Activated CD8-positive, alpha-beta memory T cell treated with anti-CD3 and anti-CD28 coated beads, Interleukin-2, amount 50 U/mL, for 24 hours (primary cell): ENCODE results near the gene THAP12.

Experiments used
- DNase-seq: peaks from one replicate; pipeline ENCODE4 v3.0.0-alpha.2; 2020; ENCODE audit errors: extremely low read depth

Gene THAP12

DNA sequence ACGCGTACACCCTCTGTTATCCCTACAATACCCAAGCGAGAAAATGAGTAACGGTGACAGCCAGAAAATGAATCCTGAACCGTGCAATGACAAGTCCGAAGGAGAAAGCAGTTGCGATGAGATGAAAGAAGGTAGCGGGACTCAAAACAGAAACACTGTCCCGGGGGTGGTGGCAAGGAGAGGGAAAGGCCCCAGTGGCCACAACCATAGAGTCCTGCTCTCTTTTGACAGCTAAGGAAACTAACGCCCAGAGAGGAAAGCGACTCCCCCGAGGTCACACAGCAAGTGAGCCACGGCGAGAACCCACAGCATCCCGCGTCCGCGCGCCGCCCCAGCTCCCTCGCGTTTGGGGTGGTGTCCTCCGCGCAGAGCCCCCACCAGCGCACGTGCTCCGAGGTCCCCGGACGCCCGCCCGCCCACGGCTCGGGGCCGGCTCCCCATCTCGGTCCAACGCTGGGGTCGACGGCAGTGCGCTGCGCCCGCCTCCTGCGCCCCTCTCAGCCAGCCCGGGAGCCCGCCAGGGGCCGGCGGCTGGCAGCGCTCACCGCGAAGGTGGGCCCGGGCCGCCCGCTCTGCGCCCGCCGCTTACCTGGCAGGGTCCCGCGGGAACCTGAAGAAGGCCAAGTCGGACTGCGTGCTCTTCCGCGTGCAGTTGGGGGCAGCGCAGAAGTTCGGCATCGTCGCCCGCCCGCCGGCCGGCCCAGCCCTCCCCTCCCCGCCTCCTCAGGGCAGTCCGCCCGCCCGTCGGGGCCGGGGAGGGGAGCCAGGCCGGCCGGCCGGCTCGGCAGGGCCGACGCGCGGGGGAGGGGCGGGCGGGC lies 564 bp downstream of the THAP12 start:
- DNase-seq = peak; percentile 24

DNA sequence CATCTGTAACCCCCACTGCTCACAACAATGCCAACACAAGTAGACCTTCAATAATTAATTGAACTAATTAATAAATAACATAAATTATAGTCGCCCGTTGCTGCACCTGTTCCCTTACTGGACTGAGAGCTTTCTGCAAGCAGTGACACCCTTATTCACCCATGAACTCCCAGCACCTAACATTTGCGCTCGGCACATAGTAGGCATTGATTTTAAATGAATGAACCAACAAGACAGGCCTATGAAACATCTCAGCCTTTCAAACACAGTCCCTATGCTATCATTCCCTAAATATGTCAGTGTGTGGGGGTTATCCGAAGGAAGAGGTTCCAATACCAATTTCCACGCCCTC lies 1.1 kb downstream of the THAP12 start:
- no peak for DNase-seq

DNA sequence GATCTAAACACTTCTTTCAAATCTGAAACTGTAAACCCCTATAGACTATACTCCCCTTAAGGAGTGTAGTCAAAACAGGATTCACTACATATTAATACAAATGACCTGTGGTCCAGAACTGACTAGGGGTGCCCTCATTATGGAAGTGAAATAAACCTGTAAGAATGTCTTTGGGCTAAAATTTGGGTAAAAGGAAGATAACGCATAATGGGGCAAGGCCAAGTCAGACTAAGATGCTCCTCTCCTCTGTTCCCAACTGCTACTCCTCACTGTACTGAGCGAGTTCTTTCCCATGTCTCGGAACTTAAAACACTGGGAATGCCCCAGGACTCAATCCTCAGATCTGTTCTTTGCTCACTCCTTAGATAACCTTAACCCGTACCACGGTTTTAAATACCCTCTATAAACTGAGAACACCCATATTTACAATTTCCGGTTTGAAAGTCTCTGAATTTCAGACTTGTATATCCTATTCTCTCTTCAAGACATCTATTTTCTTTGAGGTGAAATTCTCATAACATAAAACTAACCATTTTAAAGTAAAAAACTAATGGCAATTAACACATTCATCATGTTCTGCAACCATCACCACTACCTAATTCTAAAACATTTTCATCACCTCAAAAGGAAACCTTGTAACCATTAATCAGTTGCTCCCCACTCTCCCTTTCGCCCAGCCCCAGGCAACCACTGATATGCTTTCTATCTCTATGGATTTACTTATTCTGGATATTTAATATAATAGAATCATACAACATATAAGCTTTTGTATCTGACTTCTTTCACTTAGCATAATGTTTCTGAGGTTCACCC lies 4.0 kb downstream of the THAP12 start:
- DNase-seq = no peak

DNA sequence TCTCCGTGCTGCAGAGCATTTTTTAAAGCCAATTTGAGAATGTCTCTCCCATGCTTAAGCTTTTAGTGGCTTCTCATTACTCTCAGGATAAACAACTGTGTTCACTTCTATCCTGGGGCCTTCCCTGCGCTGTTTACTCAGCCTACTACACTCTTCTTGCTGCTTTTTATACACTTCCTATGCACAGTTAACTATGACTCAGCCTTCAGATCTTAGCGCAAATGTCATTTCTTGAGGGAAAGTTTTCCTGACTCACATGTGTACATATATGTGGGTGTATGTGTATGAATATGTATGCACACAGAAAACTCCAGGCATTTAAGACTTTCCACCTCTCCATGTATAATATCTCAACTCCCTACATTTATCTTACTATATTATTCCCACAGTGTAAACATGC lies 9.8 kb downstream of the THAP12 start:
- DNase-seq = no peak

DNA sequence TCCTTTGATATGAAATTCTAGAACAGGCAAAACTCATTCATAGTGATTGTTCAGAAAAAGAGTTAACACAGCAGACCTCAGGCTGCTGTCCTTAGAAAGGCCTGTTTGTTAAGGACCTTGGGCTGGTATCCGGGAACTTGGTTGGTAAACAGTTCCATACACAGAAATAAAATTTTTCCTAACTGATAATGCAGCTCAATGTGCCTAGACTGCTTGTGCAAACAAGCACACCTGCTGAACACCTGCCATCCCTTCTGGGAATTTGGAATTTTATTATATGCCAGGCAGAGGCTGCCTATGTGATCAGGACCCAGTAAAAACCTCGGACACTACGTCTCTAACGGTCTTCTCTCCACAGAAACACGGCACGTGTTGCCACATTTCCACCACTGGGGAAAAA lies 11.5 kb downstream of the THAP12 start:
- DNase-seq = no peak

DNA sequence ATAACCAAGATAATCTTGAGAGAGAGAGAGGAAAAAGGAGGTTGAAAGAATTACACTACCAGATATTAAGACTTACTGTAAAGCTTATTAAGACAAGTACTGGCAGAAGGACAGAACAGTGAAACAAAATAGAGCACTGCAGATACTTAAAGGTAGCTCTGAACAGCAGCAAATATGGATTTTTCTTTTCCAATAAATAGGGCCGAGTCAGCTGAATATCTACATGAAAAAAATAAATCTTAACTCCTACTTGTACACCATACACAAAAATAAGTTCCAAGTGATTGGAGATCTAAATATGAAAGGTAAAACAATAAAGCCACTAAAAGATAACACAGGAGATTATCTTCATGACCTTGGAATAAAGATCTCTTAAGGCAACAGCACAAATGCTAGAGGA lies 12.4 kb downstream of the THAP12 start:
- DNase-seq = no peak

DNA sequence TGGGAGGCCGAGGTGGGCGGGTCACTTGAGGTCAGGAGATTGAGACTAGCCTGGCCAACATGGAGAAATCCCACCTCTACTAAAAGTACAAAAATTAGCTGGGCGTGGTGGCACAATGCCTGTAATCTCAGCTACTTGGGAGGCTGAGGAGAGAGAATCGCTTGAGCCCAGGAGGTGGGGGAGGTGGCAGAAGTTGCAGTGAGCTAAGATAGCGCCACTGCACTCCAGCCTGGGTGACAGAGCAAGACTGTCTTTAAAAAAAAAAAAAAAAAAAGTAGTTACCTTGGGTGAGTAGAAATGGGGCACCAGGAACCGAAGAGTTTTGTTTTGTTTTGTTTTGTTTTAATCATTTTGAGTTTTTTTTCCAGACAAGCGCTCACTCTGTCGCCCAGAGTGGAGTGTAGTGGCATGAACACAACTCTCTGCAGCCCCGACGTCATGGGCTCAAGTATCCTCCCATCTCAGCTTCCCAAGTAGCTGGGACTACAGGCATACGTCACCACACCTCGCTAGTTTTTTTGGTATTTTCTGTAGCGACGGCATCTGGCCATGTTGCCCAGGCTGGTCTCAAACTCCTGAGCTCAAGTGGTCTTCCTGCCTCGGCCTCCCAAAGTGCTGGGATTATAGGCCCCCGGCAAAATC lies 15.8 kb downstream of the THAP12 start:
- DNase-seq = no peak

DNA sequence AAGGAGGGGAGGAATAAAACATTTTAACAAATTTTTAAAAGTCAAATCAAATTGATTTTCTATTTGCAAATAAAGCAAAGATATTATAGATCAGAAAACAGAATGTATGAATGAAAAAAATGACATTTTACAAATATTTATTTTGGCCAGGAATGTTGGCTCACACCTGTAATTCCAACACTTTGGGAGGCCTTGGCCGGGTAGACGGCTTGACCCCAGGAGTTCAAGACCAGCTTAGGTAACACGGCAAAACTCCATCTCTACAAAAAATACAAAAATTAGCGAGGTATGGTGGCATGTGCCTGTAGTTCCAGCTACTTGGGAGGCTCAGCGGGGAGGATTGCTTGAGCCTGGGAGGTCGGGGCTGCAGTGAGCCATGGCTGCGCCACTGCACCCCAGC lies 18.2 kb downstream of the THAP12 start:
- DNase-seq = no peak

DNA sequence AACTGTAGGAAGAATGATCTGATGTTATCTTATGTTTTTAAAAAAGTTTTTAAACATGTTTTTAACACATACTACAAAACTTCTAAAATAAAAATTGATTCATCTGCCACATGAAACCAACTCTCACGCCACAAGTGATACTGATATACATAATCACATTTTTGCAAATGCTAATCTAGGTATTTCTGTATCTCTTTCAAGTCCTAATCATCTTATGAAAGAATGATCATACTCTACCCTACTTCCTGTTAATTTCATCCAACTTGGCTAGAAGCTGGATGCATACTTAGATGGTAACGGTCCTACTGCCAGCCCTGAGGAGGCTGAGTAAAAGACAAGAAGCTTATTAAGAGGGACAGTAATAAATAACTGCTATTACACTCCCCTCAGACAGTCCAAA lies 19.2 kb downstream of the THAP12 start:
- DNase-seq = no peak

DNA sequence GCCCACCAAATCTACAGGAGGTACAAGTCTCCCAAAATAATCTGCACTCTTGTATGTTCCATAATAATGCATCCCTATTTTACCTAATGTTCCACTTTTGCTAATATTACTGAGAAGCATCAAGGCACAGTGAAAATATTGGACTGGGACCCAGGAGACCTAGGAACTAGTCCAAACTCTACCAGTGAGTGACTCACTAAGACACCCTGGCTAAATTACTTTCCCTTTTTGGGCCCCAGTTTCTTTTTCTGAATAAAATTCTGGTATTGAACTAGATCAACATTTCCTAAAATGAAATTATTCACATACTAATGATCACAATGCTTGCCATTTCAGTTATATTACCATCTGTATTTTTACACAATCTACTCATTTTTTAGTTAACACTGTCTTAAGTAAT lies 19.6 kb downstream of the THAP12 start:
- no peak for DNase-seq

DNA sequence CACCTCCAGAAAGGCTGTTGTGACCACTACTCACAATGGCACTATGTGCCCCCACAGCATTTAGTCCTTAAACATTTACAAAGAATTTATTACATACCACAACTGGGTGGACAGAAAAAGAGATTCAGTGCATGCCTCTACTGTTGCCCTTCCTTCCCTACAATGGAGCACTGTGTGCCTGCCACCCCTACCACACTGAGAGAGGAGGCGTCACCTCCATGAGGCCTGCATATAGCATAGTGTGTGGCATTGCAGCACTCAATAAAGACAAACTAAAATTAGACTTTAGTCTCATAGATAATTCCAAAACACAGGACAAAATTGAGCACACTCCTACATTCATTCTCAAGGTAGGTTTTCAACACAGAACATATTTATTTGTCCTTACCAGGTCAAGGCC lies 25.8 kb downstream of the THAP12 start:
- no peak for DNase-seq

DNA sequence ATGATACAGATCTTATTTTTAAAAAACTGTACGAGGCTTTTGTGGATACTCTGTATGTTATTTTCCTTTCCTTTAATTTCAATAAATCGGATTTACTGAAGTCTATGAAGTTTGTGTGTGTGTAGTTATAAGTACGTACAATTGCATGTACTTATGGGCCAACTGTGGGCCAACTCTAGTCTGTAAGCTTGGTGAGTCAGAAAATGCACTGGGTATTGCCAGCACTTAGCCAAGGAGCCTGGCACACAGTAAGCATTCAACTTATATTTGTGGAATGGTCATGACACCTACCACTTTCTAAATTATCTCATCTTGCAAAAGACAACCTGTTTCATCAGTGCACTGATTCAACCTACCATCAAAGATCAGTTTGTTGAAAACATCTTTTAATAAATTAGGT lies 32.6 kb downstream of the THAP12 start:
- no peak for DNase-seq

DNA sequence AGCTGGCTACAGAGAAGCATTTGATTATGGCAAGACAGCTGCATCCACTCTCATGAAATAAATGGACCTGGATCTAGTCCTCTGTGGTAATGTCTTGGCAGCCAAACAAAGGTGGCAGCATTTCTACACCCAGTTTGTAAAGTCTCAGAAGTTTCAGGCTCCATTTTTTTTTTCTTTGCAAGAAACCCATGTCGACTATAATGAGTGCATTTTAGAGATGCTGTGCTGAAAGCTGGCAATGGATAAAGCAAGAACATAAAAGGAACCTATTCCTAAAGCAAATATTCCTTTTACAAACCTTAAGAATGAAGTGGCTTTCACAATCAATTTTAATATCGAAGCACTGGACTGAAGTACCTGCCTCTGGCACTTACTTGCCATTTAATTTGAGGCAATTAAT lies 33.5 kb downstream of the THAP12 start:
- DNase-seq = no peak

DNA sequence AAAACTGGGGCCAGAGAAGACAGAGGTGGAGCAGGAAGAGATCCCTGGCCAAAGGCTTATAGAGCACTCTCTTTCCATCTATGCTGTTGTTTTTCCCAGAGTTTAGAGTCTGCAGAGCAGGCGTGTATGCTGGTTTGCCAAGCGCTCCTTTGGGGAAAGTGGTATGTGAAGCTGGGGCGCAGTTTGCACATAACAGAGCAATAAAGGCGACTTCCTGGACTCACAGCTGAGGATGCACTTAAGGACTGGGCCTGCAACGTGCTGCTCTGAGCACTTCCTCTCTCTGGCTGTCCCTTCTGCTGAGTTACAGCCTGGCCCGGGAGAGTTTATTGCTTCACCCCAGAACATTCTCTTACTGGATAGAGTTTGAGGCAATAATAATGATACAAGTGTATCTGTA lies 41.7 kb downstream of the THAP12 start:
- DNase-seq = no peak

DNA sequence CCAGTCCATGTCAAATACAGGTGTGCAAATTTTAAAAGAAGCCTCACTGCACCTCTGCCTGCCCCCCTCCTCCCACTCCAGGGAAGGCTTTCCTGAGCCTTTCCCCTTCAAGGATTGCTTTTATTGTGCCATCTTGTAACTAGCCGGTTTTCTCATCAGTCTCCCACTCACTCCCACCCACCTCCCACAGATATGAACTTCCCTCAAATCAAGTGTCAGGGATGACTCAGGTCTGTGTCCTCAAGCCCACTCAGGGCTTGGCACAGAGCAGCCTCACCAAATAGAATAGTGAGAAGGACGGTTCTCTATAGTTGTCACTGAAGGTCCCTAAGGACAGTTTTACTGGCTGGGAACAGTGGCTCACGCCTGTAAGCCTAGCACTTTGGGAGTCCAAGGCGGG lies 43.0 kb downstream of the THAP12 start:
- no peak for DNase-seq

DNA sequence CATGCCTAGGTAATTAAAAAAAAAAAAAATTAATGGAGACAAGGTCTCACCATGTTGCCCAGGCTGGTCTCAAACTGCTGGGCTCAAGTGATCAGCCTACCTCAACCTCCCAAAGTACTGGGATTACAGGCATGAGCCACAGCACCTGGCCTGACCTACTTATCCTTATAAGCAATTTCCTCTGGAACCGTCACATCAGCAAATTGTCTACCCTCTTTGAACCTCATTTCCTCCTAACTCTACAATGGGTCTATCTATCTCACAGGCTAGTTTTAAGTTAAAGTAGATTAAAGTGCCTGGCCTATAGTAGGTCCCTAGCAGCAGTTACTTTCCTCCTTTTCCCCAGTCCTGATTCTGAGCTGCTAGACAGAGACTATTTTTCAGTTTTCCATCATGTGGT lies 43.5 kb downstream of the THAP12 start:
- no peak for DNase-seq

DNA sequence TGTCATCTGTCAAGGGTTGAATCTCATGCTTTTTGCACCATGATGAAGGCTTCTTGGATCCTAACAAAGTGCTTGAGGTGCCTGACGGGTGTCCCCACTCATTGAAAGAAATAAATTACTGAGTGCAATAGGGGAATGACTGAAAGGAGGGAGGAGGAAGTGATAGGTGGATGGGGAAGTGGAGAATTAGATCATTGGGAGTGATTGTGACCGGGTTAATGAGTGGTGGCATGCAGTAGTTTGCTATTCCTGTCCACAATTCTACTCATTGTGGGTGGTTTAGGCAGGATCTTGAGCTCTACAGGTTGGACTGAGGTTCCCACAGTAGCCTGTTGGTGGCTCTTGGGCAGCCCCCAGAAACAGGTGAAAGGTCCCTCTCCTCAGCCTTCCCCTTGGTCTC lies 44.3 kb downstream of the THAP12 start:
- no peak for DNase-seq

DNA sequence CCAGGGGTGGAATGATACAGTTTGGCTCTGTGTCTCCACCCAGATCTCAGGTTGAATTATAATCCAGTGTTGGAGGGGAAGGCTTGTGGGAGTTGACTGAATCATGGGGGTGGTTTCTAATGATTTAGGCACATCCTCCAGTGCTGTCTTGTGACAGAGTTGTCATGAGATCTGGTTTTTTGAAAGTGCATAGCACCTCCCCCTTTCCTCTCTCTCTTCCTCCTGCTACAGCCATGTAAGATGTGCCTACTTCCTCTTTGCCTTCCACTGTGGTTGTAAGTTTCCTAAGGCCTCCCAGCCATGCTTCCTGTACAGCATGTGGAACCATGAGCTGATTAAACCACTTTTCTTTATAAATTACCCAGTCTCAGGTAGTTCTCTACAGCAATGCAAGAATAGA lies 45.1 kb downstream of the THAP12 start:
- DNase-seq = no peak

DNA sequence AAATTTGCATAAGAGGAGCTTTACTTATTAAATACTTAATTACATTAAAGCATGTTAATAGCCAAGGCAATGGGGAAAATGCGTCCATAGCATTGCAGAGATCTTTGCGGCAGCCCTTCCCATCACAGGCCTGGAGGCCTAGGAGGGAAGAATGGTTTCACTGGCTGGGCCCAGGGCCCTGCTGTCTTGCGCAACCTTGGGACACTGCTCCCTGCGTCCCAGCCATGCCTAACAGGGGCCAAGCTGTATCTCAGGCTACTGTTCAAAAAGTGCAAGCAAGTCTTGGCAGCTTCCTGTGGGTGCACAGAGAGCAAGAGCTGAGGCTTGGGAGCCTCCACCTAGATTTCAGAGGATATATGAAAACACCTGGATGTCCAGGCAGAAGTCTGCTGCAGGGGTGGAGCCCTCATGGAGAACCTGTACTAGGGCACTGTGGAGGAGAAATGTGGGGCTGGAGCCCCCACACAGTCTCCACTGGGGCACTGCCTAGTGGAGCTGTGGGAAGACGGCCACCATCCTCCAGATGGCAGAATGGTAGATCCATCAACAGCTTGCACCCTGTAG lies 46.0 kb downstream of the THAP12 start:
- DNase-seq = no peak

DNA sequence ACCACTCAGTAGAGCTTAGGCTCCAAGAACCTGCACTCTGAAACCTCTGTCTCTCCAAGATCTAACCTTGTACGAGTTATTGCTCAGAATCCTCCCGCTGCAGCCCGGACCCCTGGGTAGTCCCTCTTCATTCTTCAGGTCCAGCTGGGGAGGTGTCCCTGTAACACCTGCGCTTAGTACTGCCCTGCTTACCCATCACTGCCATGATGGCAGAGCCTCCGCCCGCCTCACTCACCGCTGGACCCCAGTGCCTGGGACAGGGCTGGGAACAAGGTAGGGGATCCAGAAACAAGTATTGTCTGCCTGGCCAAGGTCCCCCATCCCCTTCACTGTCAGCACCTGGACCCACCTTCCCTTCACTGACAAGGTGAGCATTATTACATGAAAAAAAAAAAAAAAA lies 50.3 kb downstream of the THAP12 start:
- DNase-seq = no peak

DNA sequence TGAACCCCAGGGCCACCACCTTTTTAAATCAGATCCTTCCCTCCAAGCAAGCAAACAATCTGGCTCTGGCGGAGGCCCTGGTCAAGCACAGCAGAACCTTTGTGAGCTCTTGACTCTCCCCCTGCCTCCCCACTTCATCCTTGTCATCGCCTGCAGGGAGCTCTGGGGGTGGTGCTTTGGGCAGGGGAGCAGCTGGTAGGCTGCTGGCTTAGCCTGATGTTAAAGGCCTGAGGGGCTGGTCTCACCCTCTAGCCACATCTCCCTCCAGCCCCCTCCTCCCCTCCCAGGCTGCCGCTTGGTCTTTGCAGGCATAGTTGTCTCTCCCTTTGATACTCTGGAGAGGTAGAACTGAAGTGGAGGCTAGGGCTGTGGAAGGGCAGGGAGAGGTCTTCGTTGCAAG lies 50.9 kb downstream of the THAP12 start:
- DNase-seq = no peak

DNA sequence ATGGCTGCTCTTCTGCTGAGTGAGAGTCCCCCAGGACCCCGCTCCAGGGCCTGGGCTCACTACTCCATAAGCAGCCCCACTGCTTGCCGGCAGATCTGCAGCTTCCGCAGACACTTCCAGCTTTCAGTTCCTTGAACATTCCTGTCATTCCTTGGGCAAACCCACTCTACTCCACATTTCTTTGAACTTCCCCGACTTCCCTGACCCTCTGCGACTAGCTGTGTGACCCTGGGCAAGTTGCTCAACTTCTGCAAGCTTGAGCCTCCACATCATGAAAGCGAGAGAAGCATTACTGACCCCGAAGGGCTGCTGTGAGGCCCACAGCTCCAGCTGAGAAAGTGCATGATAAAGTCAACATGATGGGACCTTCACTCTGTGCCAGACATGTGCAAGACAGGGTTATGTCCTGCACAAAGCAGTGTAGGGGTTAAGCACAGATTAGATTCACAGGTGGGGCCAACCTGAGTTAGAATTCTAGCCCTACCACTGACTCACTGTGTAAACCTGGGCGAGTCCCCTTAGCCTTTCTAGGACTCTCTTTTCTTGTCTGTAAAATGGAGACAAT lies 51.8 kb downstream of the THAP12 start:
- DNase-seq = no peak
